K562 (cell line): ENCODE measurements around the gene MYH11. TPM values are rescaled to one million over a fixed set of nuclear protein-coding genes. Genes with fewer than 3 reads are reported as not detected.
A peak's percentile ranks its signal among the peaks of the same experiment; 100 is the strongest.

Experiments
- CBFA2T2 ChIP-seq: fragments of 450-650 bp; conservative IDR thresholded peaks from 2 replicates; pipeline ENCODE4 v1.6.1; 2017; ENCODE audit warnings: mild to moderate bottlenecking
- CBX8 ChIP-seq: fragments of 200-600 bp; sonication (generic); IDR thresholded peaks from 2 replicates; pipeline ENCODE4 v1.6.1; 2012; ENCODE audit warnings: borderline replicate concordance, mixed run types, low read depth, mild to moderate bottlenecking, moderate library complexity, mixed read lengths, low read length, control low read depth, inconsistent platforms; ENCODE audit not compliant: poor library complexity, severe bottlenecking; ENCODE audit errors: extremely low read depth
- CREBBP ChIP-seq: IDR thresholded peaks from one replicate; pipeline ENCODE4 v1.6.1; 2012; ENCODE audit warnings: low read depth, mild to moderate bottlenecking, control low read depth, inconsistent platforms, low read length
- DMBX1 ChIP-seq: fragments of 250-450 bp; sonication (Bioruptor Pico); IDR thresholded peaks from 2 replicates; pipeline ENCODE4 v1.8.0; 2022; ENCODE audit warnings: inconsistent platforms, mild to moderate bottlenecking, moderate library complexity, borderline replicate concordance
- FOSL1 ChIP-seq: fragments of 200-800 bp; sonication (Bioruptor generic); conservative IDR thresholded peaks from 2 replicates; pipeline ENCODE4 v1.6.1; 2016; ENCODE audit warnings: missing genetic modification characterization, missing compliant biosample characterization
- KHSRP ChIP-seq: fragments of 450-650 bp; IDR thresholded peaks from 2 replicates; pipeline ENCODE4 v1.6.1; 2017
- MTA2 ChIP-seq: fragments of 450-650 bp; IDR thresholded peaks from 2 replicates; pipeline ENCODE4 v1.6.1; 2016; ENCODE audit warnings: low read depth
- PCBP1 ChIP-seq: fragments of 200-400 bp; formaldehyde crosslinking; IDR thresholded peaks from 2 replicates; pipeline ENCODE4 v1.6.1; 2018; ENCODE audit warnings: mild to moderate bottlenecking, low read depth, low read length; ENCODE audit not compliant: poor library complexity, severe bottlenecking
- RB1 ChIP-seq: fragments of 450-650 bp; IDR thresholded peaks from 2 replicates; pipeline ENCODE4 v1.6.1; 2017; ENCODE audit warnings: low read depth, mild to moderate bottlenecking
- RBM25 ChIP-seq: fragments of 200-400 bp; formaldehyde crosslinking; IDR thresholded peaks from 2 replicates; pipeline ENCODE4 v1.6.1; 2018; ENCODE audit warnings: low read length, low read depth, moderate library complexity; ENCODE audit not compliant: severe bottlenecking
- RBM39 ChIP-seq: fragments of 200-400 bp; formaldehyde crosslinking; optimal IDR thresholded peaks from 2 replicates; pipeline ENCODE3; 2018; ENCODE audit warnings: low read depth, low read length
- RFX5 ChIP-seq: IDR thresholded peaks from 2 replicates; pipeline ENCODE4 v1.6.1; 2011; ENCODE audit warnings: low read depth, mild to moderate bottlenecking, improper control_type of control experiment, low read length
- STAT6 ChIP-seq: sonication (generic); formaldehyde crosslinking; IDR thresholded peaks from 2 replicates; pipeline ENCODE4 v1.8.1; 2023; ENCODE audit warnings: mild to moderate bottlenecking, missing genetic modification reagents
- TRIM24 ChIP-seq, 2 experiments: fragments of 450-650 bp; IDR thresholded peaks; 2 replicates each; pipeline ENCODE4 v1.6.1; 2016
- TRIM28 ChIP-seq: fragments of 450-650 bp; IDR thresholded peaks from 2 replicates; pipeline ENCODE4 v1.6.1; 2017
- ZNF184 ChIP-seq: sonication (generic); formaldehyde crosslinking; IDR thresholded peaks from 2 replicates; pipeline ENCODE4 v1.5.0; 2020; ENCODE audit warnings: missing genetic modification reagents
- ZNF589 ChIP-seq: fragments of 200-800 bp; sonication (Bioruptor generic); IDR thresholded peaks from 2 replicates; pipeline ENCODE4 v1.6.1; 2016; ENCODE audit warnings: low read depth, missing genetic modification characterization, missing compliant biosample characterization
- ZNF592 ChIP-seq: fragments of 450-650 bp; IDR thresholded peaks from 2 replicates; pipeline ENCODE4 v1.6.1; 2017; ENCODE audit warnings: antibody characterized with exemption, mild to moderate bottlenecking
- ZNF77 ChIP-seq: fragments of 250-450 bp; sonication (Bioruptor Pico); IDR thresholded peaks from 2 replicates; pipeline ENCODE4 v1.5.0; 2020
- polyA plus RNA-seq, 8 experiments: library from polyadenylated mRNA; depleted of rRNA in 4 of 8; stranded (reverse) in 5 of 8; unstranded in 3 of 8; fragments of >200 nt; fragmentation: Nextera tagmentation in 2 of 8; fragmentation: Illumina TruSeq in 1 of 8; extraction: Ambion mirVana in 2 of 8; extraction: Trizol in 1 of 8; gene quantifications; 2 replicates each; pipeline versions ENCODE4 v1.2.1 to v1.2.3, GENCODE V29; 2011 to 2014; ENCODE audit warnings: inconsistent platforms in 1 of 8, missing spikeins in 1 of 8
- total RNA-seq, 7 experiments: library from RNA; depleted of rRNA in 6 of 7; stranded (reverse); fragments of >200 nt in 6 of 7; fragmentation: Illumina TruSeq in 2 of 7; extraction: Trizol in 2 of 7; gene quantifications; 2 replicates each; pipeline versions ENCODE4 v1.2.1 to v1.2.3, GENCODE V29; 2011 to 2021; ENCODE audit warnings: low replicate concordance in 1 of 7
- TF ChIP-seq, protein P1 (sequence below): fragments of 250-450 bp; sonication (Bioruptor Pico); IDR thresholded peaks from 2 replicates; pipeline ENCODE4 v1.5.0; 2021
- TF ChIP-seq, protein P2 (sequence below): fragments of 450-650 bp; IDR thresholded peaks from 2 replicates; pipeline ENCODE4 v1.6.1; 2018; ENCODE audit warnings: mild to moderate bottlenecking, low read depth; ENCODE audit not compliant: partially characterized antibody

MYH11 gene
- total and polyA plus RNA-seq, 9 of the 15 experiments (the other 6 are each of a cell fraction or from before 2014, with no cell fraction given): 0.05 to 0.47 (median 0.08) TPM; not detected in 5

DNA sequence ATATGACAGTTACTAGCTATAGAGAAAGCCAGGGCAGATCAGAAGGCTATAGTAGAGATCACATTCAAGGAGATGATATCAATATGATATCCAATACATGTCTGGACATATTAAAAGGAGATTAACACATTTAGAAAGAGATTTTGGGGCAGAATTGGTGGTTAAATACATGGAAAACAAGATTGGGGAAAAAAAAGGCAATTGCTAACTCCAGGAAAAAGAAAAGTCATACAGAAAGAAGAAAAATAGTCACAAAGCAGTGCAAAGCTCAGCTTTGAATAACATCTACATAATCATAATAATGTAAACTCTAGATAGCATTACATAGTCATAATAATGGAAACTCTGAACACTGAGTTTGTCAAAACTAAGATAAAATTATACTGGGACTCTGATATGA lies 40.6 kb downstream of the MYH11 start (continued):
- TF ChIP-seq, protein P1, sequence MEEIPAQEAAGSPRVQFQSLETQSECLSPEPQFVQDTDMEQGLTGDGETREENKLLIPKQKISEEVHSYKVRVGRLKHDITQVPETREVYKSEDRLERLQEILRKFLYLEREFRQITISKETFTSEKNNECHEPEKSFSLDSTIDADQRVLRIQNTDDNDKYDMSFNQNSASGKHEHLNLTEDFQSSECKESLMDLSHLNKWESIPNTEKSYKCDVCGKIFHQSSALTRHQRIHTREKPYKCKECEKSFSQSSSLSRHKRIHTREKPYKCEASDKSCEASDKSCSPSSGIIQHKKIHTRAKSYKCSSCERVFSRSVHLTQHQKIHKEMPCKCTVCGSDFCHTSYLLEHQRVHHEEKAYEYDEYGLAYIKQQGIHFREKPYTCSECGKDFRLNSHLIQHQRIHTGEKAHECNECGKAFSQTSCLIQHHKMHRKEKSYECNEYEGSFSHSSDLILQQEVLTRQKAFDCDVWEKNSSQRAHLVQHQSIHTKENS (CRISPR knock-in tag): no peak
- TF ChIP-seq TRIM24 (IDR thresholded peaks at IDR 0.05): 0 out of 4 replicates have a peak, but pooled peaks of 1 of the 2 experiments have one; percentile 33
- TF ChIP-seq ZNF592: no peak
- no peak for TF ChIP-seq MTA2
- no peak for TF ChIP-seq KHSRP
- TF ChIP-seq ZNF589 (CRISPR knock-in tag): no peak
- TF ChIP-seq DMBX1 (CRISPR knock-in tag): no peak
- TF ChIP-seq STAT6: no peak
- TF ChIP-seq CBFA2T2: no peak
- TF ChIP-seq, protein P2, sequence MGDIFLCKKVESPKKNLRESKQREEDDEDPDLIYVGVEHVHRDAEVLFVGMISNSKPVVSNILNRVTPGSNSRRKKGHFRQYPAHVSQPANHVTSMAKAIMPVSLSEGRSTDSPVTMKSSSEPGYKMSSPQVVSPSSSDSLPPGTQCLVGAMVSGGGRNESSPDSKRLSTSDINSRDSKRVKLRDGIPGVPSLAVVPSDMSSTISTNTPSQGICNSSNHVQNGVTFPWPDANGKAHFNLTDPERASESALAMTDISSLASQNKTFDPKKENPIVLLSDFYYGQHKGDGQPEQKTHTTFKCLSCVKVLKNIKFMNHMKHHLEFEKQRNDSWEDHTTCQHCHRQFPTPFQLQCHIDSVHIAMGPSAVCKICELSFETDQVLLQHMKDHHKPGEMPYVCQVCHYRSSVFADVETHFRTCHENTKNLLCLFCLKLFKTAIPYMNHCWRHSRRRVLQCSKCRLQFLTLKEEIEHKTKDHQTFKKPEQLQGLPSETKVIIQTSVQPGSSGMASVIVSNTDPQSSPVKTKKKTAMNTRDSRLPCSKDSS: peak; percentile 84
- no peak for TF ChIP-seq CBX8
- no peak for TF ChIP-seq RB1
- no peak for TF ChIP-seq ZNF77 (CRISPR knock-in tag)
- TF ChIP-seq TRIM28: peak; percentile 83
- TF ChIP-seq RFX5: no peak
- TF ChIP-seq ZNF184 (CRISPR knock-in tag): no peak
- TF ChIP-seq CREBBP: no peak
- TF ChIP-seq RBM25: peak; percentile 56
- TF ChIP-seq FOSL1 (tag): no peak
- TF ChIP-seq RBM39: no peak
- no peak for TF ChIP-seq PCBP1
